ENCODE results near the gene LTC4S. TPM values are rescaled to one million over a fixed set of nuclear protein-coding genes. Genes with fewer than 3 reads are reported as not detected.
A peak's percentile ranks its signal among the peaks of the same experiment; 100 is the strongest.

Gene LTC4S
- polyA plus RNA-seq, 1 experiment, result 0.40 TPM

GRCh38 chr5:179801304-179802206 is 7.8 kb downstream of the LTC4S start:
- Histone ChIP-seq H3K27me3 (ENCODE audit: control insufficient read depth, insufficient read depth, low read length) (no peaks in the 10 kb centered on the region), H3K4me3 (ENCODE audit: low read depth, low read length) (no peak overlapping the region), H3K9me3 (ENCODE audit: control insufficient read depth, insufficient read depth, low read length) (no peaks in the 10 kb centered on the region; the same call in 1 of the 2 replicates), H3K27ac (ENCODE audit: low read depth, low read length) (no peak overlapping the region)
- ChIA-PET CTCF (interaction anchor here (0.5 to 1.2 kb wide), 8 partner anchors 10 to 85 kb away, joined by 3 to 8 read pairs (median 4); no protein-coding TSS in a partner anchor), POLR2A (no interaction called here)
- no peak for DNase-seq (ENCODE audit: low read depth, low spot score)
- peak; percentile 56 for TF ChIP-seq CTCF (IDR thresholded peaks at IDR 0.05; ENCODE audit: low read depth, low read length)

GRCh38 chr5:179802207-179802883 is 8.6 kb downstream of the LTC4S start:
- H3K9me3 ChIP-seq (ENCODE audit: control insufficient read depth, insufficient read depth, low read length), result no peaks in the 10 kb centered on the region; the same call in 1 of the 2 replicates
- no peak overlapping the region for H3K4me3 ChIP-seq (ENCODE audit: low read depth, low read length)
- CTCF ChIA-PET, result interaction anchor here (0.5 to 1.2 kb wide), 8 partner anchors 10 to 86 kb away, joined by 3 to 8 read pairs (median 4); no protein-coding TSS in a partner anchor
- H3K27ac ChIP-seq (ENCODE audit: low read depth, low read length), result no peak overlapping the region
- no peak for TF ChIP-seq CTCF (IDR thresholded peaks at IDR 0.05; ENCODE audit: low read depth, low read length)
- POLR2A ChIA-PET, result no interaction called here
- DNase-seq (ENCODE audit: low read depth, low spot score), result no peak
- no peaks in the 10 kb centered on the region for H3K27me3 ChIP-seq (ENCODE audit: control insufficient read depth, insufficient read depth, low read length)

- ChIA-PET CTCF (interaction anchor here (0.9 kb wide), 1 partner anchor 87 kb away, joined by 3 read pairs; no protein-coding TSS in a partner anchor), POLR2A (no interaction called here)
- Histone ChIP-seq H3K27me3 (ENCODE audit: control insufficient read depth, insufficient read depth, low read length) (no peaks in the 10 kb centered on the region), H3K27ac (ENCODE audit: low read depth, low read length) (no peak overlapping the region), H3K9me3 (ENCODE audit: control insufficient read depth, insufficient read depth, low read length) (no peaks in the 10 kb centered on the region; the same call in 1 of the 2 replicates), H3K4me3 (ENCODE audit: low read depth, low read length) (no peak overlapping the region)
- TF ChIP-seq CTCF (IDR thresholded peaks at IDR 0.05; ENCODE audit: low read depth, low read length), result no peak
- DNase-seq (ENCODE audit: low read depth, low spot score), result no peak
Measured at GRCh38 chr5:179802950-179803562, 9.3 kb downstream of the LTC4S start.

- peak overlapping the region; percentile 25 for H3K4me3 ChIP-seq (ENCODE audit: low read depth, low read length)
- TF ChIP-seq CTCF (IDR thresholded peaks at IDR 0.05; ENCODE audit: low read depth, low read length), result no peak
- peak overlapping the region; percentile 21 for H3K27ac ChIP-seq (ENCODE audit: low read depth, low read length)
- ChIA-PET POLR2A (no interaction called here), CTCF (interaction anchor here (0.6 kb wide), 1 partner anchor 8 kb away, joined by 3 read pairs; no protein-coding TSS in a partner anchor)
- no peaks in the 10 kb centered on the region for H3K27me3 ChIP-seq (ENCODE audit: control insufficient read depth, insufficient read depth, low read length)
- no peak for DNase-seq (ENCODE audit: low read depth, low spot score)
- no peaks in the 10 kb centered on the region; the same call in 1 of the 2 replicates for H3K9me3 ChIP-seq (ENCODE audit: control insufficient read depth, insufficient read depth, low read length)
Measured at GRCh38 chr5:179803651-179804554, 10.1 kb downstream of the LTC4S start.

Data from AG04450 (cell line).